ENCODE results near the gene ABCD3. TPM values are rescaled to one million over a fixed set of nuclear protein-coding genes. Genes with fewer than 3 reads are reported as not detected.

The ABCD3 gene
- total and polyA plus RNA-seq, 2 of the 8 experiments (the other 6 are each of a cell fraction or from before 2014, with no cell fraction given): 6.6 to 29.4 TPM

DNA sequence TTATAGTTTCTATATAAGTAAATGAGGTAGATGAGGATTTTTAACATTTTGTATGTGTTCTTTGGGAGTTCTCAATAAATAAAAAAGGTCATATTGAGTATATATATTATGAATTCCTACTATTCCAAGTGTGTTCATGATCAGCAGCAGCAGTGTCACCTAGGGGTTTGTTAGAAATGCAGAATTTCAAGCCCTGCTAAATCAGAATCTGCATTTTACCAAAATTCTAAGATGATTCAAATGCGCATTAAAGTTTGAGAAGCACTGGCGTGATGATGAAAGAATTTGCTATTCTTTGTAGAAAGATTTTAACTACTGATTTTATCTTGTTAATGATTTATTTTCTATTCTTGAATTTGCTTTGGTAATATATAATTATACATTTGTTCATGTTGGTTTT is 94.6 kb downstream of the ABCD3 start:
- Histone ChIP-seq H3K23ac (ENCODE audit: insufficient read length) (no peak overlapping the region), H3K27me3 (replicated peaks in 1 of 4; ENCODE audit: control insufficient read depth in 3 of 4, extremely low read depth in 1 of 4, insufficient read depth in 3 of 4, low read length in 3 of 4) (no peaks in the 10 kb centered on the region), H2BK12ac (ENCODE audit: low read depth, low read length) (no peak overlapping the region), H2BK120ac (replicated peaks; ENCODE audit: low read depth, low read length) (no peak overlapping the region), H2BK20ac (ENCODE audit: low read length) (no peak overlapping the region), H3K4me2 (ENCODE audit: insufficient read depth in 1 of 2, low read depth in 2 of 2, low read length in 2 of 2) (no peak overlapping the region), H3K4me1 (replicated peaks in 1 of 4; ENCODE audit: control insufficient read depth in 3 of 4, insufficient read depth in 4 of 4, low read length in 3 of 4) (no peaks in the 10 kb centered on the region), H3K18ac (ENCODE audit: extremely low read depth, low read length) (no peak overlapping the region), H3K4ac (replicated peaks; ENCODE audit: insufficient read length, low read depth, low read length) (no peak overlapping the region), H4K8ac (ENCODE audit: extremely low read depth, insufficient read depth, low read length) (no peak overlapping the region), H4K5ac (ENCODE audit: insufficient read length, low read depth, low read length) (no peak overlapping the region), H3K79me2 (ENCODE audit: control insufficient read depth in 1 of 2, insufficient read depth in 2 of 2, low read length in 2 of 2) (no peaks in the 10 kb centered on the region), H2AFZ (ENCODE audit: low read length) (no peak overlapping the region), H3K9ac (replicated peaks in 1 of 4; ENCODE audit: extremely low read depth in 1 of 4, low read depth in 3 of 4, low read length in 3 of 4) (no peak overlapping the region), H3K27ac (ENCODE audit: low read depth, low read length) (no peak overlapping the region), H4K91ac (replicated peaks; ENCODE audit: insufficient read length, low read length) (no peak overlapping the region), H3K23me2 (ENCODE audit: low read depth, low read length) (no peaks in the 10 kb centered on the region), H3K14ac (ENCODE audit: insufficient read length) (no peak overlapping the region), H2BK5ac (ENCODE audit: low read depth, low read length) (no peak overlapping the region), H3K4me3 (ENCODE audit: extremely low read depth in 1 of 4, insufficient read depth in 2 of 4, low read depth in 3 of 4, low read length in 4 of 4) (no peak overlapping the region), H3K56ac (replicated peaks; ENCODE audit: insufficient read length, low read depth, low read length) (no peak overlapping the region), H3K79me1 (ENCODE audit: low read depth, low read length) (no peaks in the 10 kb centered on the region), H2AK5ac (ENCODE audit: low read depth, low read length) (no peak overlapping the region), H3K36me3 (ENCODE audit: control insufficient read depth in 2 of 4, insufficient read depth in 4 of 4, low read length in 3 of 4) (no peaks in the 10 kb centered on the region), H3K9me3 (ENCODE audit: insufficient read depth in 2 of 2, low read depth in 1 of 2, low read length in 1 of 2) (no peaks in the 10 kb centered on the region), H2BK15ac (ENCODE audit: low read length) (no peak overlapping the region), H4K20me1 (replicated peaks in 1 of 2; ENCODE audit: control insufficient read depth in 1 of 2, insufficient read depth in 2 of 2, low read length in 2 of 2) (no peaks in the 10 kb centered on the region)
- TF ChIP-seq JUND (IDR thresholded peaks at IDR 0.05; ENCODE audit: low read length): no peak
- ChIA-PET POLR2A (ENCODE audit: partially characterized antibody) (no interaction called here), CTCF (ENCODE audit: partially characterized antibody) (interaction anchor here (0.6 to 7.3 kb wide), 9 partner anchors 10 to 292 kb away, joined by 3 to 74 read pairs (median 4); no protein-coding TSS in a partner anchor)
- WGBS, 2 experiments (ENCODE audit: extremely low coverage in 1 of 2, insufficient coverage in 1 of 2, insufficient read length in 1 of 2, insufficient replicate concordance in 2 of 2, low coverage in 1 of 2, low lambda C conversion rate in 2 of 2, missing lambda C conversion rate in 1 of 2): 93% methylated on average over 2 of the region's 2 CpGs; no CpG with 5 or more reads in 1 of the 2 experiments
- DNase-seq (ENCODE audit: low read depth in 1 of 2, low spot score in 2 of 2): no peak
- FAIRE-seq: no peak
